GM21529 (cell line): Measurements from ENCODE around the gene NDOR1.

Experiments
- ATAC-seq: cut with Tn5 transposase; IDR thresholded peaks from one replicate; pipeline ENCODE4 v1.9.1; 2021; ENCODE audit not compliant: unreplicated experiment

NDOR1 gene

GRCh38 chr9:137167747-137168572, 37.5 kb upstream of the NDOR1 start:
- ATAC-seq: no peak

DNA sequence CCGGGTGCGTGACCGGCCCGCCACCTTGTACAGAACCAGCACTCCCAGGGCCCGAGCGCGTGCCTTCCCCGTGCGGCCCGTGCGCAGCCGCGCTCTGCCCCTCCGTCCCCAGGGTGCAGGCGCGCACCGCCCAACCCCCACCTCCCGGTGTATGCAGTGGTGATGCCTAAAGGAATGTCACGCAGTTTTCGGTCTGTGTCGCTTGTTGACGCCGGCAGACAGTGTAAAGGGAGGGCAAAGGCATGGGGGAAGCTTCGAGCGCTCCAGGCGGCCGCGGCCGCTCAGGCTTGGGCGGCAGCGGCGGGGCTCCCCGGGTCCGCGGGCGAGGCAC, 37.0 kb upstream of the NDOR1 start:
- no peak for ATAC-seq

DNA sequence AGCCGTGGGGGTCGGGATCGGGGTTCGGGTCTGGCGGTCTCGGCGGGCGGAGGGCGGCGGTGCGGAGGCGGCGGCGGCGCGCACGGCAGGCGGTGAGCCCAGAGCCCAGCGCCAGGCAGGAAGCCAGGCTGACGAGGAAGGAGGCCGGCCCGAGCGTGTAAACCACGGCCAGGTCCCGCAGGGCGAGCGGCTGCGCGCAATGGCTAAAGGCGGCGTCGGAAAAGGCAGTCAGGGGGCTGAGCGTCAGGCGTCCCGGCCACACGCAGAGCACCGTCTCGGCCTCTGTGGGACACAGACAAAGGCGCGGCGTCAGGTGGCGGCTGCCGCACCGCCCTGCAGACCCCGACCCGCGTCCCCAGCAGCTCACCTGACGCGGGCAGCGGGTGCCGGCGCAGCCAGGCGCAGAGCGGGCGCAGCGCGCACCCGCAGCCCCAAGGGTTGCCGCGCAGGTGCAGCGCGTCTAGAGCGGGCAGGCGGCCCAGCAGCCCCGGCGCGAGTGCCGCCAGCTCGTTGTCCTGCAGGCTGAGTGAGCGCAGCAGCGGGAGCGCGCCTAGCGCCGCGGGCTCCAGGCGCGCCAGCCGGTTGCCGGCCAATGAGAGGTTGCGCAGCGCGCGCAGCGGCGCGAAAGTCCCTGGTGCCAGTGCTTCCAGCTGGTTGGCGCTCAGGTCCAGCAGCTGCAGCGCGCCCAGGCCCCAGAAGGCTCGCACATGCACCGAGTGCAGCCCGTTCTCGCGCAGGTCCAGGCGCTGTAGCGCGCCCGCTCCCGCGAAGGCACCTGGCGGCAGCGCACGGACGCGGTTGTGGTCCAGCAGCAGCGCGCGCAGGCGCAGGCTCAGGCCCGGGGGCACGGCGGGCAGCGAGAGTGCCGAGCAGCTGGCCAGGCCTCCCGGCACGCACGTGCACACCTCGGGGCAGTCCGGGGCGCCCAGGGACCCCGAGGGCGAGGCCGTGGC, 36.3 kb upstream of the NDOR1 start:
- ATAC-seq: no peak

- ATAC-seq: no peak
Observed at GRCh38 chr9:137169896-137170358, 35.6 kb upstream of the NDOR1 start, which contains the start of gene LRRC26. TSS of gene LRRC26 (minus strand) at chr9:137170051. CDS start at chr9:137169943, 108 bp downstream.

DNA sequence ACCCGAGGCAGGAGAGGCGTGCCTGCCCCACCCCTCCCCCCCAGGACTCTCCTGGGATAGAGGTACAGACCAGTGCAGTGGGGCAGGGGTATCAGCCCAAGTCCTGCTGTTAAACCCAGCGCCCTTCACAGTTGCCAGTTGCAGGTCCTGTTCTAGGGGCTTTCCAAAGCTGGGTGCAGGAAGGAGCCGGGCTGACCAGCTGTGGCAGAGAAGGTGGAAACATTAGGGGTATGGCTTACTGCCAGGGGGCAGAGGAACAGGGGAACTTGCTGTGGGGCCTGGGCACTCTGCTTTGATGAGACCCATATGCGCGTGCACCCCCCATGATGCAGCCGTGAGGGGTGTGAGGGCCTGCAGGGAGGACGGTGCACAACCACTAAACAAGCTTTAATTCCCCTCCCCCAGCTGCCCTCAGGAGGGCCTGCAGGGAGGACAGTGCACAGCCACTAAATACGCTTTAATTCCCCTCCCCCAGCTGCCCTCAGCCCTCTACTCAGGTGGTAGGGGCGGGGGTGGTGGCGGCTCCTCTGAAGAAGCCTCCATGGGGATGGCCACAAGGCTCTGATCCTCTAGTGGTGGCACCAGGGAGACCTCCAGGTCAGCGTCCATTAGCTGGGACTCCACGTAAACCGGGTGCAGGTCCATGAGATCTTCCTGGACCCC, 34.9 kb upstream of the NDOR1 start:
- no peak for ATAC-seq

GRCh38 chr9:137171149-137171900, 34.2 kb upstream of the NDOR1 start:
- no peak for ATAC-seq

GRCh38 chr9:137172901-137173795, 32.4 kb upstream of the NDOR1 start:
- no peak for ATAC-seq

DNA sequence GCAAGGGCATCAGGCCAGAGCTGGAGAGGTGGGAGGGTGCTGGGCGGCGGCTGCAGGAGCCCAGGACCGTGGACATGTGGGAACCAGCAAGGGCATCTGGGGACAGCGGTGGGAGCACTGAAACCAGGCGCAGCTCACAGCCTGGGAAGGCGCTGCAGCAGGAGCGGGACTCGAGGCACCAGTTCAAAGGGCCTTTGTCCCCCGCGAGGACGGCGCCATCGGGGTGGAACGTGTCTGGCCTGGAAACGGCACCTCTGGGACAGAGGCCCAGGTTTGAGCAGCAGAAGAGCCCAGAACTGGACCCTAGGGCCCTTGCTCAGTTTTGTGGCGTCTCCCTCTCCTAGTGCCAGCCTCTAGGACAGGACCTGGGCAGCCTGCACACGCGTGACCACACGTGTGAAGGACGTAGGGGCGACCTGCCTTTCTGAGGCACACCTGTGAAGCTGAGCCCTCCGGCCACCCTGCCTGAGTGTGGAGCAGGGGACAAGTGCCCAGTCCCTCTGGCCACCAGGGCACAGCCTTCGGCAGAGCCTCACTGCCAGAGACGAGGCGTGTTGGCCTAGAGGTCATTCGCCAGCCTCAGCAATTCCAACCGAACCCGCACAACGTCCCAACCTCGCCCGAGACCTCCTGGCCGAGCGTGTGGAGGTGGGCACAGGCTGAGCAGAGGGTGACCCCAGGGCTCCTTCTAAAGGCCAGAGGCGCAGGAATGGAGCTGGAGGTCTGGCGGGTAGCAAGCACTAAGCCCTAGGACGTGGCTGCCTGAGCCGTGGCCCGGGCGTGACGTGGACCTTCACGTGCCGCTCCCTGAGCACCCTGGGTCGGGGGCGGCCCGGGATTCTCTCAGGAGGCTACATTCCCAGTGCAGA, 31.5 kb upstream of the NDOR1 start:
- no peak for ATAC-seq

DNA sequence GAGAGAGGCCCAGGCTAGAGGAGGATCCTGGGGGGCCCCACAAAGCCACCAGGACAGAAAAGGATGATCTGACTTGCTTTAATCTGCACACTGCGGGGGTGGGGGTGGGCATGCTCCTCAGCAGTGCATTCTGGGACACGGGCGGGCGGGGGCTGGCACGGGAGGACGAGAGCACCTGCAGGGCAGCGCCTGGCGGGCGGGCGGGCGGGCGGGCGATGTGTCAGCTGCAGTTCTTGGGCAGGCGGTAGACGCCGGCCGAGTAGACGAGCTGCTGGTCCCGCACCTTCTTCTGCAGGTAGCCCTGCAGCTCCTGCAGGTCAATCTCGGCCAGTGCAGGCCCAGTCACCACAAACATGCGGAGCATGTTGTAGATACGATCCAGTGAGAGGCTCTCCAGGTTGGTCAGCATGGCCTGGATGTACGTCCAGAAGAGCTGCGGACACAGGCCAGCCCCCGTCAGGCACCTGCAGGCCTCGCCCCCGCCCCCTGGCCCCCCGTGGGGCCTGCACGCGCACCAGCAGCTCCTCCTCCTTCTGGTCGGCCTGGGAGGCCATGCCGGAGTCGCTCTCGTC, 30.7 kb upstream of the NDOR1 start:
- ATAC-seq: no peak

DNA sequence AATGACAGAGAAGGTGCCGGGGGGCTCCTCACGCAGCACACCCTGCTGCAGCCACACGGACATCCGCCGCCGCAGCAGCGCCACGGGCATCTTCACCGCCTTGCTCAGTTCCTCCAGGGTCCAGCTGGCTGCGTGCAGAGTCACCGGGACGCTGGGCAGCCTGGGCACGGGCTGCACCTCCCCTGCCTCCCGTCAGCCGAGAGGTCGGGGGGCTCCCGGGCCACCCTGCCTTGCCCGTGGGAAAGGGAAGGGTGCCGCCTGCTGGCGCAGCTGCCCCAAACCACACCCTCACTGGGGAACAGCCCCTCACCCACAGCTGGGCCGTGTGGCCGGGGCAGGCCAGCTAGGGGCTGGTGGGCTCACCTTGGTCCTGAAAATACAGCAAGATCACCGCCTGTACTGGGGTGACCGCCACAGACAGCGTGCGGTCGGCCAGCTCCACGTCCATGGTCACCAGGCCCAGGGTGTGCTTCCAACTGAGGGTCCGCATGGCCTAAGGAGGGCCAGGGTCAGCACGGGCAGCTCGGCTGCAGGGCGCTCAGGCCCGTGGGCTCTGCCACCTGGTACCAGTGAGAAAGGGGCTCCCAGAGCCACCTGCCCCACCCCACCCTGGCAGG, 30.0 kb upstream of the NDOR1 start:
- ATAC-seq: no peak

- ATAC-seq: no peak
Observed at GRCh38 chr9:137176302-137177182, 29.0 kb upstream of the NDOR1 start.

- no peak for ATAC-seq
Observed at GRCh38 chr9:137178201-137178938, 27.1 kb upstream of the NDOR1 start.

- no peak for ATAC-seq
Observed at GRCh38 chr9:137178939-137179630, 26.4 kb upstream of the NDOR1 start.

DNA sequence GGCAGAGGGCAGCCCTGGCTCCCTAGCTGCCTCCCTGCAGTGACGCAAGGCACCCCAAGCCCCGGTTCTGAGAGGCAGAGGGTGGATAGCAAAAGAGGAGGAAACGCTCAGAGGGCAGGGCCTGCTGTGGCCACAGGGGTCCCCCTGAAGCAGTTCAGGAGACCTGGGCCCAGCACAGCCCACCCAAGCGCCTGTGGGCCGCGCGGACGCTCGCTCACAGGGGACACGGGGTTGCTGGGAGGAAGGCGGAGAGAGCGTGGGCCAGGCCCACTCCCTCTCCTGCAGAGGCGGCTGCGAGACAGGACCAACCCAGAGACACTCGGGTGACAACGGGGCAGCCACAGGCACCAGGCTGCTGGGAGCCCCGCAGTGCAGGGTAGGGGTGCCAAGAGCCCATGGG, 25.7 kb upstream of the NDOR1 start:
- no peak for ATAC-seq

GRCh38 chr9:137180491-137180890, 25.0 kb upstream of the NDOR1 start:
- ATAC-seq: no peak

- ATAC-seq: no peak
Observed at GRCh38 chr9:137181680-137182079, 23.8 kb upstream of the NDOR1 start.
